Aorta (tissue), 5 donors: ENCODE results near the gene NFATC3. TPM values are rescaled to one million over a fixed set of nuclear protein-coding genes. Genes with fewer than 3 reads are reported as not detected.
A peak's percentile ranks its signal among the peaks of the same experiment; 100 is the strongest.

Experiments used
- ATAC-seq: fragments of 200-7000 bp; cut with Tn5 transposase; one replicate; pipeline ENCODE4 v1.9.1; 2022; ENCODE audit warnings: moderate library complexity; ENCODE audit not compliant: low FRiP score
- DNase-seq, 2 donors: peaks; one replicate each; pipeline ENCODE4 v3.0.0-alpha.2; 2020
- H3K27ac ChIP-seq, 2 donors: one replicate each; pipeline ENCODE4 v1.5.1; 2013; ENCODE audit warnings: low read length in 2 of 2, mild to moderate bottlenecking in 2 of 2, moderate library complexity in 2 of 2, control low read depth in 1 of 2, inconsistent platforms in 1 of 2, low read depth in 1 of 2
- H3K27me3 ChIP-seq, 2 donors: one replicate each; pipeline ENCODE4 v1.6.1; 2013; ENCODE audit warnings: control low read depth in 1 of 2, low read length in 1 of 2, mild to moderate bottlenecking in 1 of 2, moderate library complexity in 1 of 2; ENCODE audit not compliant: insufficient read depth in 2 of 2, control insufficient read depth in 1 of 2
- H3K36me3 ChIP-seq, 2 donors: one replicate each; pipeline ENCODE4 v1.6.1; 2013; ENCODE audit warnings: control low read depth in 1 of 2, low read length in 1 of 2, mild to moderate bottlenecking in 1 of 2; ENCODE audit not compliant: insufficient read depth in 2 of 2, control insufficient read depth in 1 of 2
- H3K4me1 ChIP-seq, 2 donors: one replicate each; pipeline ENCODE4 v1.6.1; 2013; ENCODE audit warnings: low read length in 2 of 2, control low read depth in 1 of 2, mild to moderate bottlenecking in 1 of 2, moderate library complexity in 1 of 2; ENCODE audit not compliant: insufficient read depth in 2 of 2, control insufficient read depth in 1 of 2
- H3K4me3 ChIP-seq, 2 donors: one replicate each; pipeline ENCODE4 v1.5.1; 2013; ENCODE audit warnings: low read length in 2 of 2, control low read depth in 1 of 2, mild to moderate bottlenecking in 1 of 2
- H3K9me3 ChIP-seq: one replicate; pipeline ENCODE4 v1.6.1; 2013; ENCODE audit warnings: mild to moderate bottlenecking, low read length; ENCODE audit not compliant: control insufficient read depth
- WGBS, 2 donors: extraction: QIAGEN DNeasy Blood & Tissue Kit; methylation state at CpG; one replicate each; pipeline ENCODE4 v1.1.7; 2013; 5-methylcytosine and 5-hydroxymethylcytosine counted together
- intact Hi-C, 2 donors: fragments of 100-400 bp; cut with DNase I; formaldehyde crosslinking; loops; one replicate each; pipeline versions ENCODE4 v1.14.2 to v1.15.0; 2022
- polyA plus RNA-seq, 2 donors: library from polyadenylated mRNA; stranded (reverse); fragments of 200-250 nt; gene quantifications; one replicate each; pipeline ENCODE4 v1.2.3, GENCODE V29; 2013
- total RNA-seq, 2 donors: library from RNA; stranded (reverse); fragmentation: NEBNext Ultra II Directional; extraction: Animal tissue kit (Norgen Biotek cat#: 25700); gene quantifications; one replicate each; pipeline ENCODE4 v1.2.1, GENCODE V29; 2021
- donor health status: healthy with polysubstance abuse.
- donor health status: Bipolar disorder and iron deficiency.
- donor health status: DM: no; HTN: no; CAD: no.
- donor health status: DM: no; HTN: no; CAD: no.
- donor health status: DM: yes; HTN: yes; CAD: no.

NFATC3 gene
- total and polyA plus RNA-seq, 4 donors, result 10.3 to 48.4 (median 24.2) TPM

DNA sequence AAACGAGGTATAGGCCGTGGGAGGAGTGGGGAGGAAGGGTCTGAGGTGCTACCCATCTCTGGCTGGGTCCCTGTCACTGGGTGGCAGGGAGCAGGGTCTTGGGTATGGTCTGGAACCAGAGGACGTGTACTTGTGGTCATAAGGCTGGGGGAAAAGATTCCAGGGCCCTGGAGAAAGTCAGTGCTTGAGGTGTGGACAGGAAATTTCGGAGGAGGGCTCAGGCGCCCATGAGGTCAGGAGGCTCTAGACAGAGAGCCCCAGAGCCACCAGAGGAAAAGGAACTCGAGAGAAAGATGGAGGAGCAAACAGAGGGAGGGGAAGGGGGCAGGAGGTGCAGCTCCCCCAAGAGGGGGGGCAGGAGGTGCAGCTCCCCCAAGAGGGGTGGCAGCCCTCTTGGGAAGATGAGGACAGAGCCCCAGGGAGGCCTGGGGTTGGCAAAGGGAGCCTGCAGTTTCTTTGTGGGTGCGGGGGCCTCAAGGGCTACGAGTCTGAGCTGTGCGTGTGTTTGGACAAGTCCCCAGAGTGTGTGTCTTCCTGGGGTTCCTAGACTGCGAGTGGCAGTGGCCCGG, 178.5 kb downstream of the NFATC3 start:
- H3K4me3 ChIP-seq, result peak overlapping the region; percentile 37 to 46
- intact Hi-C loops, result loop anchor here (1.0 to 5.0 kb wide), 4 partner anchors 48 to 65 kb away; partner anchors contain the start of genes PRMT7 (in 2 of the 2) and SLC7A6OS (in 1 of the 2)
- no peaks in the 10 kb centered on the region for H3K9me3 ChIP-seq
- no peaks in the 10 kb centered on the region for H3K4me1 ChIP-seq
- ATAC-seq, result no peak
- H3K27me3 ChIP-seq, result no peaks in the 10 kb centered on the region
- H3K36me3 ChIP-seq, result peaks cover 0 to 3% of the 10 kb centered on the region in 2 donors
- peak overlapping the region; percentile 65 to 82 for H3K27ac ChIP-seq
- 38% methylated on average over 11 of the region's 11 CpGs for WGBS, 2 donors
- no peak for DNase-seq

DNA sequence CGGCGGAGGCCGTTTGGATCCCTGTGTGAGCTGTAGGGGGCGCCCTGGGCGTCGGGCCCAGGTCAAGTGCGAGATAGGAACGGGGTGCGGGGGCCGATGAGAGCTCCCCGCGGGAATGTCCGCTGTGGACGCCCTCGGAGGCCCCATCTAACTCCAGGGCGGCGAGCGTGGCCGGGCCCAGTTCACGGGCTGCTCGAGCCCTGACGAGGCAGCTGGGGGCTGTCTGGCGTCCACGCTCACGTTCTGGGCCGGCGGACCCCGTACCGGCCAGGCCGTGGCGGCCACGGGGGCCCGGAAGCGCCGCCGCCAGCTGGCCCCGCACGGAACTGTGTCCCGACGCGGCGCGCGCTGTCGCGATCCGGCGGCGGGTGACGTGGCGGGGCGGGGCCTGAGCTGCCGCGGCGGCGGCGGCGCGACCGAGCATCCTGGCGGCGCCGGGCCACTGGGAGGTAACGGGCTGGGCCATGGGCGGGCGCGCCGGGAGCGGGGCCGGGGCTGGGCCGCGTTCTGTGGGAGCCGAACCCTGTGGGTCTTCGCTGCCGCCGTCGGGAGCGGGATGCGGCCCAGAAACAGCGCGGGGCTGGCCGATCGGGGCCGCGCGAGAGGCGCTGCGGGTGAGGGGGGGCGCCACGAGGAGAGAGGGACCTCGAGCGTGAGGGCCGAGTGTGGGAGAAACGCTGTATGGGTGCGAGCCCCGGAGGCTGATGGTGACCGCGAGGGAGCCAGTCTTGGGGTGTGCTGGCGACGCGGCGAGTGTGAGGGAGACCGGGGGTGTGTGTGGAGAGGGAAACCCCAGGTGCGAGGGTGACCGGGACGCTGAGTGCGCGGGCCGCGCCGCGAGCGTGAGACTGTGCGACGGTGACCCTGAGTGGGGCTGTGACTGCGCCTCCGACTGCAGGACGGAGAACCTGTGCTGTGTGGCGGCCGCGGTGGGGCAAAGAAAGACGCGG, 179.2 kb downstream of the NFATC3 start, which contains the start of gene SLC7A6:
SLC7A6 (plus strand) TSS at position 399 of the 950 bp plus-strand sequence. CDS start 10,201 bp downstream, outside the sequence.
- Histone ChIP-seq H3K9me3 (no peaks in the 10 kb centered on the region), H3K4me1 (no peaks in the 10 kb centered on the region), H3K27me3 (no peaks in the 10 kb centered on the region), H3K4me3 (peak within 1 kb of the TSS; percentile 37 to 46), H3K27ac (peak within 1 kb of the TSS; percentile 65 to 82), H3K36me3 (peaks cover 0 to 1% of the 10 kb centered on the region in 2 donors)
- intact Hi-C loops, result loop anchor here (1.0 to 5.0 kb wide), 3 partner anchors 47 to 63 kb away; partner anchors contain the start of genes PRMT7 (in 2 of the 2) and SLC7A6OS (in 1 of the 2)
- peak; percentile 76 for ATAC-seq
- WGBS, 2 donors, result 0 to 1% methylated on average over 108 to 123 of the region's 123 CpGs
- peak; percentile 84 to 95 for DNase-seq

DNA sequence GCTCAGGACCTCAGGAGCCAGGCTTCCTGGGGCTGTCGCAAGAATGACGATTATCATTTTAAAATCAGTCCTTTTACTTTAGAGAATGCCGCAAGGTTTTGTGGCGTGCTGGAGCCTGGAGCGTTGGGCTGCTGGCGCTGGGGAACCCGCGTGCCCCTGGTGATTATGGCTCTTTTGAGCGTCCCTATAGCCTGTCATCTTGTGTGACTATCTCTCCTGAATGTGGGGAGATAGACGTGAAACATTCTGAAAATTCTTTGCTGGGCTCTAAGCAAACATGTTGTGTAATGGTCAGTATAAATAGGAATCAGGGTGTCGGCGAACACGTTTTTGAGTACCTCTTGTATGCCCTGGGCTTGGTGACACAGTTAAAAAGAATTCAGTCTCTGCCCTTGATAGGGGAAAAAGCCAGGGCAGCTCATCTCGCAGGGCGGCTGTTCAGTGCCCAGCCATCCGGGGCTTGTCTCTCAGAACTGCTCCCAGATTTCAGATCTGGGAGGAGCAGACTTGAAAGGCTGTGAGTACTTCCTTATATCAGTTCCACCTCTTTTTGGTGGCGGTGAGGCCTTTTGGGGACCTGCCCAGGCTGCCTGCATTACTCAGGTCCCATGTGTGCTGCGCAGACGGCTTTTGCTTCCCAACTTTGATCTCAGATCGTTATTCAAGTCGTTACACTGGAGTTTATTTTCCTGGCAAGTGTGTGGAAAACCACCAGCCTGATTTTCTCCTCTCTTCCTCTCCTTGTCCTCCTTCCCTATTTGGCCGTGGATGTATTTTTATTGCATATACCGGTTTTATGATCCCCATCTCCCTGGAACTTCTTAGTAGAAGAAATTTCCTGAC, 180.1 kb downstream of the NFATC3 start:
- DNase-seq, result peak; percentile 69 to 82
- peak overlapping the region; percentile 65 to 82 for H3K27ac ChIP-seq
- WGBS, 2 donors, result 1% methylated on average over 23 of the region's 23 CpGs
- H3K4me3 ChIP-seq, result peak overlapping the region; percentile 37 to 46
- no peaks in the 10 kb centered on the region for H3K27me3 ChIP-seq
- no peaks in the 10 kb centered on the region for H3K9me3 ChIP-seq
- intact Hi-C loops, result no loop called here
- H3K36me3 ChIP-seq, result no peaks in the 10 kb centered on the region
- H3K4me1 ChIP-seq, result no peaks in the 10 kb centered on the region
- ATAC-seq, result peak; percentile 59

DNA sequence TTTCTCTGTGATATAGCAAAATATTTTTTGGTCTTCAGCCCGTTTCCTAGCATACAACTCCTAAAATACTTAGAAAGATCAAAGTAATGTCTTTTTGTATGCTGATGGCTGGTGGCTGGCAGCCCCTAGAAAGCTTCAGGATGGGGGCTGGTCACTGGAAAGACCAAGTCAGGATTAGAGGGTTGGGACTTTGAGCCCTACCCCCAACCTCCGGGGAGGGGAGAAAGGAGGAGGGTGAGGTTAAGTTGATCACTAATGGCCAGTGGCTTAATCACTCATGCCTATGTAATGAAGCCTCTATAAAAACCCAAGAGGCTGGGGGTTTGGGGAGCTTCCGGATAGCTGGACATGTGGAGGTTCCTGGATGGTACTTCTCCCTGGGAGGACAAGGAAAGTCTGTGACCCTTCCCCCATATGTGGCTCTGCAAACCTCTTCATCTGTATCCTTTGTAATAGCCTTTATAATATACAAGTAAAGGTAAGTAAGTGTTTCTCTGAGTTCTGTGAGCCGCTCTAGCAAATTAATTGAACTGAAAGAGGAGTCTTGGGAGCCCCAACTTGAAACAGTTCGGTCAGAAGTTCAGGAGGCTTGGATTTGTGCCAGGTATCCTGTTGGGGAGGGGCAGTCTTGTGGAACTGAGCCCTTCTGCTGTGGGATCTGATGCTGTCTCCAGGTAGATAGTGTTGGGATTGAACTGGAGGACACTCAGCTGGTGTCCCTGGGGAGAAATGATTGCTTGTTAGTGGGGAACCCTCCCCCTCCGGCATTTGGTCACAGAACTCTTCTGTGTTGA, 182.6 kb downstream of the NFATC3 start:
- no peaks in the 10 kb centered on the region for H3K4me1 ChIP-seq
- intact Hi-C loops, result no loop called here
- ATAC-seq (no peak), DNase-seq (no peak)
- H3K36me3 ChIP-seq, result no peaks in the 10 kb centered on the region
- no peaks in the 10 kb centered on the region for H3K27me3 ChIP-seq
- WGBS, 2 donors, result 68 to 70% methylated on average over 6 of the region's 6 CpGs
- H3K9me3 ChIP-seq, result no peaks in the 10 kb centered on the region
- no peak overlapping the region for H3K27ac ChIP-seq
- no peak overlapping the region for H3K4me3 ChIP-seq

DNA sequence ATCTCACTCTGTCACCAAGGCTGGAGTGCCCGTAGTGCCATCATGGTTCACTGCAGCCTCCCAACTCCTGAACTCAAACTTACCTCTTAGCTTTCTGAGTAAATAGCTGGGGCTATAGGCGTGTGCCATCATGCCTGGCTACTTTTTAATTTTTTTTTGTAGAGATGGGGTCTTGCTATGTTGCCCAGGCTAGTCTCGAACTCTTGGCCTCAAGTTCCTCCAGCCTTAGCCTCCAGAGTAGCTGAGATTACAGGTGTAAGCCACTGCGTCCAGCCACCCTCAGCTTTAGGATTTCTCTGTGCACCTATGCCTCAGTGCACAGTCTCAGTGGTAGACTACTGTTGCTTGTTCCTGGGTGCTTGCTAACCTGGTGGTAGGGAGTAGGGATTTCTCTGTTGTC, 184.6 kb downstream of the NFATC3 start:
- H3K4me3 ChIP-seq, result no peak overlapping the region

DNA sequence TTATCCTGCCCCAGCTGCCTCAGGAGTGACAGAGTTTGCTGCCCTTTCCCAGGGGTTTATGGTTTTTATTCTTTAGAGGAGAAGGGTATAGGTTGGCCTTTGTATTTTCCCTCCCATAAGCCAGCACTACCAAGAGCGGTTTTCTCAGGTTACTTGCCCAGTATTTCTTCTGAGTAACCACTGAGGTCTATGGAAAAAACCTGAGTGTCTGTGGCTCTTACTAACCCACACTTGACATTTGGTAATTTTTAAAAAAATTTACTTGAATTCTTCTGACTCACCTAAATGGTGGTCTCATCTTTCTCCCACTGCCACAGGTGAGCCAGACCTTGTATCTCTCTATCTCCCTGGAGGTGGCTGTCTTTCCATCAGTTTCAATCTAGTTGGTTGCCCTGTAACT, 185.2 kb downstream of the NFATC3 start:
- 0% methylated on average over 1 of the region's 1 CpG for WGBS, 2 donors
- intact Hi-C loops, result no loop called here
- Histone ChIP-seq H3K27ac (no peak overlapping the region), H3K4me1 (no peaks in the 10 kb centered on the region), H3K9me3 (no peaks in the 10 kb centered on the region), H3K27me3 (no peaks in the 10 kb centered on the region), H3K4me3 (no peak overlapping the region), H3K36me3 (peaks cover 0 to 8% of the 10 kb centered on the region in 2 donors)
- ATAC-seq, result no peak
- no peak for DNase-seq

More for the DNA sequence above, 184.6 kb downstream of the NFATC3 start:
- intact Hi-C loops, result no loop called here
- Histone ChIP-seq H3K36me3 (peaks cover 0 to 6% of the 10 kb centered on the region in 2 donors), H3K27me3 (no peaks in the 10 kb centered on the region), H3K9me3 (no peaks in the 10 kb centered on the region), H3K4me1 (no peaks in the 10 kb centered on the region), H3K27ac (no peak overlapping the region)
- no peak for DNase-seq
- no peak for ATAC-seq
- 93 to 95% methylated on average over 4 of the region's 4 CpGs for WGBS, 2 donors

DNA sequence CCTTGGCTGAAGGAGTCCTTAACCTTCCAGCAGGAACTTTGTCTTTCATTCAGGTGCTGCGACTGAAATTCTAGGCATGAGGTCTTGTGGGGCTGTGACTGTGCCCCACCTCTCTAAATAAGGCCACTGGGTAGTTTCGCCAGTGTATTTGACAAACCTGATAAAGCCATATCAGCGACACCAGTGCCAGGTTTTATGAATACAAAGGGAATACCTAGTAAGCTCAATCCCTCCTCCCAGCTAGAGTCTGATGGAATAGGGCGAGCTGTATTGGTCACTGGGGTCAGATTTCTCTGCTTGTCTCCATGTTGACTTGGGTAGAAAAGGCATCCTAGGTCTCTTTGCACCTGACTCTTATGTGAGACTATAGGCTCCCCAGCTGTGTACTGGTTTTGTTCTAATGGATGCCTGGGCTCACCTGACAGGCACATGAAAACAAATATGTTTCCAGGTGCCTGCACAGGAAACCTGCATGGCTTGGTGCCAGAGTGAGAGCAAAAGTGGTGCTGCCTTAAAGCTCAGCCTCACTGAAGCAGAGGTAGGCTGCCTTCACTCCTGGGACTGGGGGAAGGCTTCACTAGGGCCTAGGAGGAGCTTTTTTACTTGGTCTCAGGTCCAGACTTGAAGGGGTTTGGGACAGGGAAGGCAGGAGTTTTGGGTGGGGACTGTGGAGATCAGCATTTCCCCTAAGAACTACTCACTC, 187.5 kb downstream of the NFATC3 start:
- 87 to 91% methylated on average over 4 of the region's 4 CpGs for WGBS, 2 donors
- ATAC-seq (no peak), DNase-seq (no peak)
- H3K4me1 ChIP-seq, result no peaks in the 10 kb centered on the region
- H3K27me3 ChIP-seq, result no peaks in the 10 kb centered on the region
- intact Hi-C loops, result no loop called here
- H3K4me3 ChIP-seq, result no peak overlapping the region
- H3K9me3 ChIP-seq, result no peaks in the 10 kb centered on the region
- H3K27ac ChIP-seq, result no peak overlapping the region
- peaks cover 0 to 8% of the 10 kb centered on the region in 2 donors for H3K36me3 ChIP-seq
